Neutrophil (primary cell): ENCODE results near the gene IFIT3.
A peak's percentile ranks its signal among the peaks of the same experiment; 100 is the strongest.

ENCODE experiments used
- H3K27ac ChIP-seq: fragments of 200-600 bp; sonication (generic); 2 replicates; pipeline ENCODE4 v1.5.1; 2016; ENCODE audit warnings: mild to moderate bottlenecking, moderate library complexity
- H3K27me3 ChIP-seq: fragments of 200-600 bp; sonication (generic); 2 replicates; pipeline ENCODE4 v1.6.0; 2016; ENCODE audit warnings: mild to moderate bottlenecking
- H3K36me3 ChIP-seq: fragments of 200-600 bp; sonication (generic); 2 replicates; pipeline ENCODE4 v1.5.1; 2017
- H3K4me1 ChIP-seq, 2 experiments: fragments of 200-600 bp in 1 of 2; sonication (generic) in 1 of 2; 1 replicate in 1 of 2; 2 replicates in 1 of 2; pipeline versions ENCODE4 v1.5.1 to v1.6.1; 2013 to 2016; ENCODE audit warnings: low read depth in 1 of 2, low read length in 1 of 2, mild to moderate bottlenecking in 1 of 2, moderate library complexity in 1 of 2; ENCODE audit not compliant: control insufficient read depth in 1 of 2, insufficient read depth in 1 of 2
- H3K4me3 ChIP-seq, 2 experiments: fragments of 200-600 bp in 1 of 2; sonication (generic) in 1 of 2; 1 replicate in 1 of 2; 2 replicates in 1 of 2; pipeline ENCODE4 v1.5.1; 2013 to 2016; ENCODE audit warnings: low read depth in 1 of 2, low read length in 1 of 2, mild to moderate bottlenecking in 1 of 2, moderate library complexity in 1 of 2
- H3K9me3 ChIP-seq: fragments of 200-600 bp; sonication (generic); 2 replicates; pipeline ENCODE4 v1.5.1; 2016
- TF ChIP-seq, protein P1 (sequence below): fragments of 200-600 bp; sonication (generic); IDR thresholded peaks from 2 replicates; pipeline ENCODE4 v1.5.1; 2016; ENCODE audit warnings: antibody characterized with exemption

IFIT3 gene

GRCh38 chr10:89369156-89370105 is 41.6 kb downstream of the IFIT3 start:
- Histone ChIP-seq H3K4me1 (no peaks in the 10 kb centered on the region), H3K27ac (no peak overlapping the region), H3K4me3 (no peak overlapping the region), H3K36me3 (no peaks in the 10 kb centered on the region), H3K9me3 (no peaks in the 10 kb centered on the region), H3K27me3 (no peaks in the 10 kb centered on the region)
- TF ChIP-seq, protein P1, sequence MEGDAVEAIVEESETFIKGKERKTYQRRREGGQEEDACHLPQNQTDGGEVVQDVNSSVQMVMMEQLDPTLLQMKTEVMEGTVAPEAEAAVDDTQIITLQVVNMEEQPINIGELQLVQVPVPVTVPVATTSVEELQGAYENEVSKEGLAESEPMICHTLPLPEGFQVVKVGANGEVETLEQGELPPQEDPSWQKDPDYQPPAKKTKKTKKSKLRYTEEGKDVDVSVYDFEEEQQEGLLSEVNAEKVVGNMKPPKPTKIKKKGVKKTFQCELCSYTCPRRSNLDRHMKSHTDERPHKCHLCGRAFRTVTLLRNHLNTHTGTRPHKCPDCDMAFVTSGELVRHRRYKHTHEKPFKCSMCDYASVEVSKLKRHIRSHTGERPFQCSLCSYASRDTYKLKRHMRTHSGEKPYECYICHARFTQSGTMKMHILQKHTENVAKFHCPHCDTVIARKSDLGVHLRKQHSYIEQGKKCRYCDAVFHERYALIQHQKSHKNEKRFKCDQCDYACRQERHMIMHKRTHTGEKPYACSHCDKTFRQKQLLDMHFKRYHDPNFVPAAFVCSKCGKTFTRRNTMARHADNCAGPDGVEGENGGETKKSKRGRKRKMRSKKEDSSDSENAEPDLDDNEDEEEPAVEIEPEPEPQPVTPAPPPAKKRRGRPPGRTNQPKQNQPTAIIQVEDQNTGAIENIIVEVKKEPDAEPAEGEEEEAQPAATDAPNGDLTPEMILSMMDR: peak; percentile 41

DNA sequence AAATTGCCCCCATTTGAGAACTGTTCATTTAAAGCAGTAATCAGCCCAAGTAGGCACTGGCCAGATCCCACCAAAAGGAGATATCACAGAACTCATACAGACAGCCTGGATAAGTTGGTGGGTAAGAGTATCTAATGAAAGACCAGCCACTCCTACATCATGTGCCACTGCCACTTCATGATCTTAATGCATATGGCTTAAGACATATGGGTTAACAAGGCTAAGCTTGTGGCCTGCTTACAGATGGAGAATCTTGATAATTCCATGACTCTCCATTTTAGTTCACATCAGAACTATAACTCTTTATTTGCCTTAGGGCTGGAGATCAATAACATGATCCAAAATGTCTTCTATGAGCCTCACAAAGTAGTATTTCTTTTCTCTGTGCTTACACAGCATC is 43.3 kb downstream of the IFIT3 start:
- Histone ChIP-seq H3K36me3 (no peaks in the 10 kb centered on the region), H3K27ac (no peak overlapping the region), H3K27me3 (no peaks in the 10 kb centered on the region), H3K4me1 (no peaks in the 10 kb centered on the region), H3K4me3 (no peak overlapping the region), H3K9me3 (no peaks in the 10 kb centered on the region)
- TF ChIP-seq, protein P1: no peak

DNA sequence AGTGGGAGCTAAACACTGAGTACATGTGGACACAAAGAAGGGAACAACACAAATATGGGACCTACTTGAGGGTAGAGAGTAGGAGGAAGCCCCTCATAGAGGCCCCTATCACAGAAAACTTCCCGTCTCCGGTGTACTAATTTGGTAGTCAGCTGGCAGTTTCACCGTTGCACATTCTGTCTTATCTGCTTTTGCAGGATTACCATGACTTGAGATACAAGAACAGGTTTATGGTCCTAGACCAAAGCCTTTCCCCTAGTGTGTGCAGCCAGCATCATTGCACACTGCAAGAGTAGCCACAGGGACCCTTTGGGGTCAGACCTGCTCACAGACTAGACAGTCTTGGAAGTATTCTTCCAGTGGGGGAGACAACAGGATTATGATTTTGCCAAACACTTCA is 44.2 kb downstream of the IFIT3 start:
- Histone ChIP-seq H3K4me3 (no peak overlapping the region), H3K36me3 (no peaks in the 10 kb centered on the region), H3K4me1 (no peaks in the 10 kb centered on the region), H3K9me3 (no peaks in the 10 kb centered on the region), H3K27me3 (no peaks in the 10 kb centered on the region), H3K27ac (no peak overlapping the region)
- TF ChIP-seq, protein P1: no peak

DNA sequence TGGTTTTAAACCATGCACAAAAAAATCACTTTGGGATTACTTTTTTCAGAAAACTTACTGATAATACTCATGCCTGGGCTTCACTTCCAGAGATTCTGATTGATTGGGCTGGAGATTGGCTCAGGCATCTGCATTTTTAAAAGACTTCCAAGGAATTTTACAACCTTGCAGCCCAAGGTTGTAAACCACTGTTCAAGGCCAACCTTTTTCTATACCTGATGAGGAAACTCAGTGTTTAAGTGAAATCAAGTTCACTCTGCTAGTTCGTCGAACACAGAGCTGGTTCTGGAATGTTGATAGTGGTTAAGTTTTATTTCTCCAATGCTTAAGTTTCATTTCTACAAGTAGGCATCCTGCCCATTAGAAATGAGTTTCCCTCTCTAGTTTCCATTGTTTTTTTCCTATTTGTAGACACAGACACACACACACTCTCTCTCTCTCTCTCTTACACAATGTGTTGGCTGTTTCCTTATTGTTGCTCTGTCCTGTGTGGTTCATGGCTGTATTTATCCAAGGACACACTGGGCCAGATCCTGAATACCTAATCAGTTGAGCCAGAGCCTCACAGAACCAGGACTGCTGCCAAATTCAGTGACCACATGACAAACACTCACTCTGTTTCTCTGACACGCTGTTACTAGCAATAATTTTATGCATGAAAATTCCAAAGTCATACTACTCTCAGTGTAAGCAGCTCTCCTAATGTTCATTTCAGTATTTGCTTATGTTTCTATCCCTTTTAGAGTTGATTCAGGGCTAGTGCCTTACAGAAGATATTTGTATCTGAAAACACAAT is 46.3 kb downstream of the IFIT3 start:
- no peak overlapping the region for H3K4me3 ChIP-seq

GRCh38 chr10:89374713-89375141 is 46.9 kb downstream of the IFIT3 start:
- no peaks in the 10 kb centered on the region for H3K27me3 ChIP-seq
- H3K4me1 ChIP-seq: no peaks in the 10 kb centered on the region
- H3K4me3 ChIP-seq: no peak overlapping the region
- H3K9me3 ChIP-seq: no peaks in the 10 kb centered on the region
- TF ChIP-seq, protein P1: no peak
- H3K36me3 ChIP-seq: no peaks in the 10 kb centered on the region
- no peak overlapping the region for H3K27ac ChIP-seq

More for the DNA sequence above, 46.3 kb downstream of the IFIT3 start:
- Histone ChIP-seq H3K4me1 (no peaks in the 10 kb centered on the region), H3K9me3 (no peaks in the 10 kb centered on the region), H3K27me3 (no peaks in the 10 kb centered on the region), H3K36me3 (no peaks in the 10 kb centered on the region), H3K27ac (no peak overlapping the region)
- TF ChIP-seq, protein P1: no peak
